Measurements from ENCODE around the gene MRPS24.

DNA sequence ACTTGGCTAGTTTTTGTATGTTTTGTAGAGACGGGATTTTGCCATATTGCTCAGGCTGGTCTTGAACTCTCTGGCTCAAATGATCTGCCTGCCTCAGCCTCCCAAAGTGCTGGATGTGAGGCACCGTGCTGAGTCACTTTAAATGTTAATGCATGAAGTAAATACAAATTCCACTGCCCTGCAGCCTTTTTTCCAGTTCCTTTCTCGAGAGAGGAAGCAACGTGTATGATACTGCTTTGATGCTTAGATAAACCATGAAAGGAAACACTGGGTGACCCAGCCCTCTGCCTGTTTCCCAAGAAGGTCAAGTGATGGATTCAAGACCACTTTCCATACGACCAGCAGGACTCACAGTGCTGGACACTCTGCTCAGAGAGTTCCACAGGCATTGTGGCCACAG lies 11.3 kb upstream of the MRPS24 start:
- no peak for TF ChIP-seq GATA3 (IDR thresholded peaks at IDR 0.05; ENCODE audit: low read depth, low read length)
- no peak for TF ChIP-seq GATA2 (IDR thresholded peaks at IDR 0.05; ENCODE audit: low read depth, low read length)
